Stimulated activated naive CD4-positive, alpha-beta T cell treated with Interleukin-2 at 50 U/mL for 16 hours (primary cell): ENCODE data around the gene MORN1.

Experiments
- DNase-seq: peaks from one replicate; lab custom pipeline; 2025; lab: John Stamatoyannopoulos, UW

The MORN1 gene

DNA sequence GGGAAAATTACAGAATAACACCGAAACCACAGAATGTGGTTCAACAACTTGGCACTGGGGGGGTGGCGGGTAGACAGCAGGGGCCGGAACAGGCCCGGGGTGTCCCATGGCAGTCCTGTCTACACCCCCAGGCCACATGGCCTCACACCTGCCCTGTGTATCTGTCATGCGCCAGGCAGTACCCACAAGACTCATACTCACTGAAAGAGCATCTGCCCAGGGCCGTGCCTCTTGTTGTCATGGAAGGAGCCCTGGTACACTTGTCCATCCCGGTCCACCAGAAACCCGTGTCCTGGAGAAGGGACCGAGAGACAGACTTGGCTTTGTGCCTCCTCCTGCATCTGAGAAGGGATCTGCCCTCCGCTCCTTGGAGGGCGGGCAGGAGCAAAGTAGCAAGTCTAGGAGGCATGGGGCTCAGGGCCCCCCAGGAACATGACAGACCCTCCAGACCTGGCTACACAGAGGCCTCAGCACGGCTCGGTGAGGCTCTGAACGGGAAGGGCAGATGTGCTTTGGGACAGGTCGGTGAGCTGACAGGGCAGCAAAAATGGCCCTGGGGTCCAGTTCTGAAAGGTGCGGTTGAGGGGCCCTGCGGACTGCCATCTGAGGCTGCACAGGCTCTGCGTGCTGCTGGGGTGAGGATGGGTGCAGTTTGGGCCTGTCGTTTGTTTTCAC, 5.6 kb downstream of the MORN1 start:
- no peak for DNase-seq

DNA sequence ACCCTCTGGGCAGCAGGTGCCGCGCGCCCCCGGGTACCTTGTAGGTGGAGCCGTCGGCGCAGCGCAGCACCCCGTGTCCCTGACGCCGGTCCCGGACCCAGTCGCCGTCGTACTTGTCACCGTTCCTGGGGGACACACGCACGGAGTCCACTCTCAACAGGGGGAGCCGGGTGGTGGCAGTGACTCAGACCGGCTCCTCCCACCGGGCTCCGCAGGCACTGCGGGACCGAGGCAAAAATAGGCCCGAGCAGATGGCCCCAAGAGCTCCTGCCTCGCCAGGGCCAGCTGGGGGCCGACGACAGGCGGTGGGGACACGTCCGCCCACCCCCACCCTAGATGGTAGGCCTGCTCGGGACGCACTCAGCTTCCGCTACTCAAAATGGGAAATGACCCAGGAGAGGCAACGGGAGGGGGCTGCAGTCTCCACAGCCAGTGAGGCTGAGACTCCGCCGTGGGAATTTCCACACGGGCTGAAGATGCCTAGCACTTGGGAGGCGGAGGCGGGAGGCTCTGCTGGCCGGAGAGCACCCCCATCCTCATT, 6.3 kb downstream of the MORN1 start:
- no peak for DNase-seq

DNA sequence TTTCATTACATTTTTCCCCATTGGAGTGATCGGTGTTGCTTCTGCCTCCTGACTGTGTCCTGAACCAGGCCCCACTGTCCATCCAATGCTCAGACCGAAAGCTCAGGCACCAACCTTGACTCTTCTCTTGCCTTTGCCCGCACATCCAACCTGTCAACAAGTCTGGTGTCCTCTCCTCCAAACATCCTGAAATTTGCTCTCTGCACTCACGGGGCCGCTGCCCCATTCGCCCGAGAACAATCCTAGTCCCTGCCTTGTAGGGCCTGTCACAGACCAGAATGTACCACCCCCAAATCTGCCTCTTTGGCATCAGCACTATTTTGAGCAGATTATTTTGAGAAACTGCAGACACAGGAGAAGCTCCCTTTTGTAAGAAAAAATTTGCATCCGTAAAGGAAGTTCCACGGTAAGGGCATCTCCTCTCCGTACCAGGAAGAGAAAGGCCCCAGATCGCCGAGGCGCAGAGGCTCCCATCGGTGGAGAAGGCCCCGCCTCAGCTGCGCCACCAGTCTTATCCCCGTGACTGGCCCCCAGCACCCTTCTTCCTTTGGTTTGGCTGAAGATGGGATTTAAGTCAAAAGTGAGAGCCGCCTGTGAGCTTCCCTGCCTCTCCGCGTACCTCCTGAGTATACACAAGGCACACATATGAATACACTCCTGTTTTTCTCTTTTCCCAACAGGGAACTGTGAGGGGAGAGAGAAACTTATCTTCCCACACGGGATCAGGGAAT, 7.1 kb downstream of the MORN1 start:
- no peak for DNase-seq

DNA sequence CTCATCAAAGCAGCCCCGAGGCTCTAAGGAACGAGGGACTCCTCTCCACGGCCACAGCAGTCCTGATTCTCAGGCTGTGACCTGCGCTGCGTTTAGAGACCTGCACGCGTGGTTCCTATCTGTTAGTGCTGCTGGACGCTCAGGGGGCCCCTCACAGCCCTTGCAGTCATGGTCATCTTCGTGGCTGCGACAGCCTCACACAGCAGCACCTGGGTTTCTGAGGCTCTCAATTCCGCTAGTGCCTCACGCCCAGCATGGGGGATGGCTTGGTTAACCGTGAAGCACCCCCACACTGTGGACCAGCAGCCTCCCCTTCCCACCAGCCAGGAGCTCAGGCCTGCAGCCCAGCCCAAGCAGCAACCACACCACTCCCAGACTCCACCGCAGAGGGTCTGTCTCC, 7.8 kb downstream of the MORN1 start:
- DNase-seq: no peak

DNA sequence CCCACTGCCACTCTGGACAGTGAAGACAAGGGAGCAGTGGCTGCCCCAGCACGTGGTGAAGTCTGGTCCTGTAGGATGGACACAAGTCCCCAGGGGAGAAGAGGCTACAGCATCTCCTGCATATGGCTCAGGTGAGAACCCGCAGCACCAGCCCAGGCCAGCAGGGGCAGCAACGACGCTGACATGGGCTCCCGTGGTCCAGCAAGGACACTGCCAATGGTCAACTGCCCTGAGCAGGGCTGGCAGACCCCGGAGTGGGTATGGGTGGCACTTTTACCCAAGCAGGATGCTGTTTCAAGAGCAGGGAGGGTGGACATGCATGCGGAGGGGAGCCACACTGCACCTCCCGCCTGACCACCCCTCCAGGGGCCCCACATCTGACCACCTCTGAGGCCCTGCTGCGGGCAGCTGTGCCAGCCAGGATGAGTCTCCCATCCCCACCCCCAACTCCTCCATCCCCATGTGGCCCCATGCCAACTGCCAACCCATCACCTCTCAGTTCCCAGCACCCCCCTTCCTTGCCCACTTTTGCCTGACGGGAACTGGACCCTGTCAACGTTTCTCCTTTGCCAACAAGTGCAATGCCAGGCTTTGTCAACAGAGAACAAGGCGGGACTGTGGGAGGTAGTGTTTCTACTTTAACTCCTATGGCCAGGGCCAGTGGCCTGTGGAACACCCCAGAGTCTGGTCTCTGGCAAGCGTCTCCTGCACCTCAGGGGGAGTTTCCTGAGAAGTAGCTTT, 8.6 kb downstream of the MORN1 start:
- peak; percentile 6 for DNase-seq

DNA sequence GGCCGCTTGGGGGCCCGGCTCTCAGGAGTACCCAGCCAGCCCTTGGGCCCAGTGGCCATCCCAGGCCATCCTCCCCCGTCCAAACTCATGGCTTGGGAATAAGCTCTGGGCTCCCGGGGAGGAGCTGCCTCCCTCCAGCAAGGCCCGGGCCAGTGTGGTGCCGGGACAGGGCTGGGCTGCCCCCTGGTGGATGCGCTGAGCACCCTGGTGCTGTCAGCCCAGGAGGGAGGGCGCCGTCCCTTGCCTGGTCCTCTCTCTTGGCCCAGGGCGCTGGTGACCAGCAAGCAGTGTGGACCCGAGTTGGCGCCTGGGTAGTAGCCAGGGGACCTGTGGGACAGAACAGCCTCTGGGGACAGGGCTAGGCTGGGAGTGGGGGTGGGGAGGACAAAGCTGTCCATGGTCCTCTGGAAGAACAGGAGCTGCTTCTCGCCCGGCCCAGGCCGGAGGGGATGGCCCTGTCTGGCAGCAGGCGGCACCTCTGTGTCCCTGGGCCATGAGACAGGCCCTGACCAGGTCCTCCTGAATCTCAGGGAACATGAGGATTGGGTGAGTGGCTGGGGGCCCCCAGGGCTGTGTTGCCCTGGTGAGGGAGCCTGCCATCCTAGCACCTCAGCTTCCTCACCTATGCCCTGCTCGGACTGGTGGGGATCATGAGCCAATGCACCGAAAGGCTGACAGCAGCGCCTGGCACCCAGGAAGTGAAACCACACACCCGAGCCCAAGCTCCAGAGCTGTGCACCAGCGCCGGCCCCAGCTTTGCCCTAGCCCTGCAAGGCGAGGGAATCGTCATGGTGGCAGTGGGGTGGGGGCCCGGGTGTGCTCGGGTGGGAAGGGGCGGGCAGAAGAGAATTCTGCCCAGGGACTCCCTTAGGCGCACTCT, 9.4 kb downstream of the MORN1 start:
- DNase-seq: peak; percentile 66

DNA sequence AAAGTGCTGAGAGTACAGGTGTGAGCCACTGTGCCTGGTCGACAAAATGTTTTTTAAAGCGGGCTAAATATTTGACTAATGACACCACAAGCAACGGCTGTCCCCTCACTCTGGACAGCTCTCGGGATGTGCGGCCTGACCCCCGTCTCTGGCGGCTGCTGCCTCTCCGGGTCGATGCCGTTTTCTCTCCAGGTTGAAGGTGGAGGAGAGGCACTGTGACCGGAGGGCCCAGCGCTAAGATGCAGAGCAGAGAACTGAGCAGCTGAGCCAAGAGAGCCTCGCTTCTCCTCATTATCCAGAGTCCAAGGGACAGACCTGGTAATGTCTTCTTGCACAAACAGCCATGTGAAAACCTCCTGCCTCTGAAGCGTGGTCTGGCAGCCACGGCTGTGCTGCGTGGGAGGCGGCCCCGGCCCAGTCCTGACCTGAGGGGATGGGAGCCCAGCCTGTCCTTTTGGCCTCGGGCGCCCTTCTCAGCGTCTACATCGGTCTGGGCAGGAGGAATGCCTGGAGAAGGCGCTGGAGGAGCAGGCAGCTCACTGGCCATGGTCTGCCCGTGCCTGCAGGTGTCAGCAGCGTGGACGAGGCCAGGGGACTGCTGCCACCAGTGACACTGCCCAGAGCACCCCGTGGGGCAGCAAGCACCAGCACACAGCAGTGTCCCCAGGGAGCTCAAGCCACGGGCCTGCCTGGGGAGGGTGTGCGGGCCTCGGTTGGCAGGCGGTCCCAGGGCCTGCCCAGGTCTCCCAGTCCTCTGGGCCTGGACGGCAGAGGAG, 10.3 kb downstream of the MORN1 start:
- no peak for DNase-seq

DNA sequence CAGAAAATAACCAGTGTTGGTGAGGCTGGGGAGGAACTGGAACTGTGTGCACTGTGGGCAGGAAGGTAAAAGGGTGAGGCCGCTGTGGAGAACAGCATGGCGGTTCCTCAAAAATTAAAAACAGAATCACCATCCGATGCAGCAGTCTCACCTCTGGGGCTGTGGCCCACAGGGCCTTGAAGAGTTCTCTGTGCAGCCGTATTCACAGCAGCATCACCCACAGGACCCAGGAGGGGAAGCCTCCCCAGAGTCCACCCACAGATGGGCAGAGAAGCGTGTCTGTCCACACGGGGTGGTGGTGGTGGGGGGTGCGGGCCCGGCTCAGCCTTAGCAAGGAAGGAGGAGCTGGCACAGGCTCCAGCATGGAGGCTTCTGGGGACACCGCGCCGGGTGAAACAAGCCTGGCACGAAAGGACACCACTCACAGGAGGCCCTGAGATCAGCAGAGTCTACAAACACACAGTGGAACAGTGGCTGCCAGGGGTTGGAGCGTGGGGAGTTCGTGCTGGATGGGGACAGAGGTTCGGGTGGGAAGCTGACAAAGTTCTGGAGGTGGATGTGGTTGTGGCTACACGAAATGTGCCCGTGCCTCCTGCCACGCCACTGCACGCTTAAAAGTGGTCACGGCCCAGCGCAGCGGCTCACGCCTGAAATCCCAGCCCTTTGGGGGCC, 11.5 kb downstream of the MORN1 start:
- DNase-seq: no peak

DNA sequence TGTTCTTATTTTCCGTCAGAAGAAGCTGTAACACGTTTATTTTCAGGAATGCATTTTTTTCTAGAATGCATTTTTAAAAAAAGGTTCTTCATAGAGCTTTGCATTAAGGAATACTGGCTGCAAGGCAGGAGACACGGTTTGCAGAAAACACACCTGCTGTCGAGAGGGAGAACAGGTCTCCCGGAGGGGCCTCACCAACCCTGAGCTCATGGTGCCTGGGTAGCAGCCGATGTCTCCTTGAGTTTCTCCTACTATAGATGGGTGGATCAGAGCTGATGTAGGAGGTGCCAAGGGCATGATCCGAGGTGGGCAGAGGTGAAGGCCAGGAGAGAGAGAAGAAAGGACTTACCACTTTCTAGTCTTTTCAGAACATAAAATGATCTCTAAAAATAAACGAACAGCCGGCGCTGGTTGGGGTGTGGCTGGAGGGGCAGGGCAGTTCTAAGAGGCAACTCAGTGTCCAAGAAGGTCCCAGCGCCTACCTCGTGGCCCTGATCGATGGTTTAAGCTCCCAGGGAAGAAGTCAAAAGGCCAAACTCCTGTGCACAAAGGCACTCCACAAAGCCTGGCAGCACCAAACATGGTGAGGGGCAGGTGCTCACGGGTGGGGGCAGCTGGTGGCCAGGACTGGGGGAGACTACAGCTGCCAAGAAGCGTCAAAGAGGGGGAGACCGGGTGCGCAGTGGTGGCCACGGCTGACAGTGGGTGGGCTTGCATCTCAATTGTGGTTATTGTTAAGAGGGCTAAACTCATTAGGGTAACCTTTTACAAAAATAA, 12.2 kb downstream of the MORN1 start:
- no peak for DNase-seq

DNA sequence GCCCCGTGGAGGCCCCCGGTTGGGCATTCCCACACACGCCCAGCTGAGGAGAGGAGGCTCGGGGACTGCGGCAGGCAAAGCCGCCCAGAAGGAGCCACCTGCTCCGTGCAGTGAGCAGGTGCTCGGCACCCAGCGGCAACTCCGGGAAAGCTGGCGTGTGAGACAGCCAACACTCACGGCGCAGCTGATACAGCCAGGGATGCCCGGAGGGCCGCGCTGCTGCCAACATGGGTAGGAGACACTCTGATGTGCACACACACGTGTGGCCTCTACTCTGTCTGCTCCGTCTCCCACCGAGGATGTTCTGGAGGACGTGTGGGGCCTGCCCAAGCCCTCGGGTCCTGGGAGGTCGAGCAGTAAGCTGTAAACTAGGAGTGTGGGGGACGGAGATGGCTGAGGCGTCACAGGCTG, 12.9 kb downstream of the MORN1 start:
- no peak for DNase-seq

DNA sequence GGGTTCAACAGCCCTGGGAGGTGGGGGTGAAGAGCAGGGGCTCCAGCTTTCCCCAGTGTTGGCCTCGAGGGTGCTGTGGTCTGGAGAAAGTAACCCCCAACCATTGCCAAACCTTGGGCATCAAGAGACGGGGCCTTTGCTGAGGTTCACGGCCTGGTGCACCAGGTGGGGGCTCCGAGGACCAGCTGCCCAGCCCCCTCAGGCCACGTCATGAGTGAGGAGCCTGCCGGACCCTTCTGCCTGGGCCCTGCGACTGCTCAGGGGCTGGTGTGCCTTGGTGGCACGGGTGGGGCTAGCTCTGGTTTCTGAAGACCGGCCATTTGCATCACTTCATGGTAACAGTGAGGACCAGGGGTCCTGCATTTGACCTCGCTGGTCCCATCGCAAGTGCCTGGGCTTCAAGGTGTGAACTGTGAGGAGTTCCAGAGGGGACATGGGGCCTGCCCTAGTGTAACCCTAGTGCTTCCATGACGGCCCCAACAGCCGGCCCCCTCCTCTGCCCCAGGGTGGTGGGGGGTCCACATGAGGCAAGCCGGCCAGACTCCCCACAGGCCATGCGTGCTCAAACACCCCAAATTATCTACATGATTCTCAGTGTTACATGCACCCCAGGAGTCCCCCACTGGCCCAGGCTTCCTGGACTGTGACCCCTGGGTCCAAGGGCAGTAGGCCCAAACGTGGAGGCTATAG, 13.5 kb downstream of the MORN1 start:
- no peak for DNase-seq

DNA sequence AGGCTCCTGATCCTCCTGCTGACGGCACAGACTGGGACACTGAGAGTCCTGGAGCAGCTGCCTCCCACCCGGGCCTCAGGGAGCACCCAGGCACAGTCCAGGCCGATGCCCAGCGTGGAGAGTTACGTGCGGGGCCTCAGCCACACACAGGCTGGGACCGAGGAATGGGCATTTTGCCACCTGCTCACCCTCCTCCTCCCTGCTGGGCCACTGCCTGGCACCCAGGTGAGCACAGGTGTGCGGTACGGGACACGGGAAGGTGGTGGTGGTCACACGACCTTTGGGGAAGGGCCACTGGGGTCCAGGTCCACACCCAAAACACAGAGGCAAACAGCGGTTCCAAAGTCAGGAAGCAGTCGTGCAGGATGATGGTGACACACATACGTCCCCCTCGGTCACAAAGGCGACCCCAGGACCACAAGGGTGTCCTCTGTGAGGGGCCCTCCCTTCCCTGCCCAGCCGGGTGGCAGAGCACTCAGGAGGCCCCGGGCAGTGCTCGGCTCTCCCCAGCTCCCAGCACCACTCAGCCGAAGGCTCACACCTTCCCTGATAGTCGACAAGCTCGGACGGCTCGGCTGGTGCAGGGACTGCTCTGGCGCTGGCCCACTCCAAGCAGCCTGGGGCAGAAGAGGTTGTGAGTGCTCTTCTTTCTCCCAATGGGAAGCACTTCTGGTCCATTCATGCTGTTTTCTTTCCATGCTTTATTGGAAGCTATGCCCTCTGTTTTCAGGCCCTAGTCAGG, 14.3 kb downstream of the MORN1 start:
- DNase-seq: no peak

DNA sequence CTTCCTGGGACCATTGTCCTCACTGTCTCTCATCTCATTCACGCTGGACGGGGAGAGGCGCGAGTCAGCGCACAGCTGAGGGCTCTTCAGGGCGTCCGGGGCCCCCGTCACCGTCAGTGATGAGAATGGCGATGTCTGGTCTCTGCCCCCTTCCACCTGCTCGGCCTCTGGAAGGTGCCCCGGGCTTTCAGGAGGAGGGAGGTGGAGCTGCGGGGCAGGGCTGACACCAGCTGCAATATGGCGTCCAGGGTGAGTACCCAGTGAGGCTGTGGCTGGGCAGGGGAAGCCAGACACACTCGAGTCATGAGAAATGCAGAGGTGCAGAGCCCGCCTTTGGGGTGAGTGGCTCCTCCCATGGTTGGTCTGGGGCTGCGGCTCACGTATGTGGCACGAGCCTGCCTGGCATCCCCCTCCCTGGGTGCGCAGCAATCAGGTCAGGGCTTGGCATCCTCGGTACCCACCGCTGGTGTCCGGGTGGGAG, 15.1 kb downstream of the MORN1 start:
- no peak for DNase-seq

DNA sequence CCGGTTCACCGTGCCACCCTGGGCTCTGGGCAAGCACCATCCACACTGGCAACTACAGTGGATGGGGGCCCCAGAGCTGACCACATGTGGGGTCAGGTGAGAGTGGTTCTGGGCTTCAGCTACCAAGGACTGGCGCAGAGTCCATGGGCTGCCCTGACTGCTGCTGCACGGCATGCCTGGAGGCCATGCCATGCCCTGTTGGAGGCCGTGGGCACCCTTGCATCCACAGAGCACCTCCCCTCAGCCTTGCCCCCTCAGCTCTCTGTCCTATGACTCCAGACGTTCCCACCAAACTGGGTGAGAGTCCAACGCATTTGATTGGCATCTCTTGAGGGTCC, 15.5 kb downstream of the MORN1 start:
- DNase-seq: no peak

DNA sequence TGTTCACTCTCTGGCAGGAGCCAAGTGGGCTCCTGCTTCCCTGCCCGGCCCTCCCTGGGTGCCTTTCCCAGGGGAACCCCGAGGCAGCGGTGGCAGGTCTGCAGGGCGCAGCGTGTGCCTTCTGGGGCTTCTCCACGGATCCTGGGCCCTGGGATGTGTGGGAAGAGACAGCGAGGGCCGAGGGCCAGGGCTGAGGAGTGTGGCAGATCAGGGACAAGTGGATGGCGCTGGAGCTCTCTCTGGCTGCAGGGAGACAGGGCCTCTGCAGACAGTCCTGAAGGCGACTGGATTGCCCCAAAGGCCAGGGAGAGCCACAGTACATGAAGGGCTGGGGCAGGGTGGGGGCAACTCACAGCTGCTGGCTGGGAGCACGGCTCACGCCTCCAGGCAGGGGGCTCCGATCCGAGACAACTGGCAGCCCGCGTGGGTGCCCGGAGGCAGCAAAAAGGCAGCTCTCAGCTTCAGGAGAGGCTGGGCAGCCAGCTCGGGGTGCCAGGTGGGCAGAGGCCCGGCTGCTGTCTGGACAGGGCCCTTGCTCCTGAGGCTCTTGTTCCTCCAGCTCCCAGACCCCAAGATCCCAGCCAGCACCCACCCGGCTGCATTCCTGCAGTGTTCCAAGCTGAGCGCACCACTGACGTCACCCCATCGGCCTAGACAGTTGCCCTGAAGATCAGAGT, 16.0 kb downstream of the MORN1 start:
- no peak for DNase-seq

DNA sequence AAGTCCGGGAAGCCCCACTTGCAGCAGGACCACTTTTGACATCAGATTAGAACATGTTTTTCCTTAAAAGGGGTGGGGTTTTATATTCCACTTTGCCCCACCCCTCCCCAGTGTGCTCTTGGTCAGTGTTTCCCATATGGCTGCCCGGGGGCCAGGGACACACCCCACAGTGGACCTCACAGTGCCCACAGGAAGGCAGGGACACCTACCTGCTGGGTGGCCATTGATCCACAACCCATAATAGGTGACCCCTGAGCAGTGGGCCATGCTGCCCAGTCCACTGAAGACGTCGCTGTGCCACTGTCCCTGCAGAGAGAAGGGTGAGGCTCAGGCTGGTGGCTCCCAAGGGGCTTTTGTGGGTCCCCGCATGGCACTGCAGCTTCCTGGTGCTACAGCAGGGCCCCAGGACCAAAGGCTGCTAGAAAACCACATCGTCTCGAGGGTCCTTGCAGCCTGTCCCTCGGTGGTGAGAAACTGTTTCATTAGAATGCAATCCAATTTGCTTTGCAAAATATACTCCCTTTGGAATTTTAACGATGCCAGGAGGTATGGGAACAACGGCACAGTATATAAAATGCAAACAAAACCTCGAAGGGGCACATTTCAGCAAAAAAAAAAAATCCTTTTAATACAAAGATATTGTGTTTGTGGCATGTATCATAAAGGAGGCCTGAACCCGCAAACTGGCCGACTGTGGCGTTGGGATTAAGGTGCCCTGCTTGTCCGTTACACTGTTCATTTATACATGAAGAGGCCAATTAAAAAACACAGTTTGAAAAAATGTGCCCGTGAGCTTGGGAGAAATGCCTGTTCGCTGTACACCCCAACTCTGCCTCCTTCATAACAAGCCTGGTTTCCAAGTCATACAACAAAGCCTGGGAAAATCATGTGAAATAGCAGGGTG, 16.9 kb downstream of the MORN1 start:
- no peak for DNase-seq
